CD4-positive, alpha-beta memory T cell (primary cell): ENCODE measurements around the gene SRSF5. TPM values are rescaled to one million over a fixed set of nuclear protein-coding genes. Genes with fewer than 3 reads are reported as not detected.

Experiments
- CTCF ChIA-PET: fragments of 350-600 bp; sonication (Branson Sonifier 250); formaldehyde crosslinking; loops from one replicate; lab custom pipeline; 2021; ENCODE audit warnings: inconsistent platforms; ENCODE audit not compliant: partially characterized antibody; lab: Charles Lee
- POLR2A ChIA-PET: fragments of 350-600 bp; sonication (Branson Sonifier 250); formaldehyde crosslinking; loops from one replicate; lab custom pipeline; 2021; ENCODE audit not compliant: partially characterized antibody; lab: Charles Lee
- DNase-seq, 5 donors: peaks; one replicate each; pipeline versions ENCODE4 v3.0.0 to v3.0.0-alpha.2; 2020 to 2022; ENCODE audit warnings: mixed read lengths in 1 of 5
- H3K27ac ChIP-seq: one replicate; pipeline ENCODE4 v1.7.0; 2013; ENCODE audit warnings: low read depth, low read length
- H3K27me3 ChIP-seq: 2 replicates; pipeline ENCODE4 v1.7.0; 2013; ENCODE audit warnings: mild to moderate bottlenecking, low read length, moderate library complexity; ENCODE audit not compliant: insufficient read depth
- H3K36me3 ChIP-seq: 2 replicates; pipeline ENCODE4 v1.7.0; 2013; ENCODE audit warnings: mild to moderate bottlenecking, low read length, moderate library complexity; ENCODE audit not compliant: insufficient read depth
- H3K4me1 ChIP-seq: 2 replicates; pipeline ENCODE4 v1.7.0; 2013; ENCODE audit warnings: mild to moderate bottlenecking, low read length, moderate library complexity; ENCODE audit not compliant: insufficient read depth
- H3K4me3 ChIP-seq, 2 donors: one replicate each; pipeline ENCODE4 v1.7.0; 2013; ENCODE audit warnings: low read length in 2 of 2, mild to moderate bottlenecking in 1 of 2
- H3K9me3 ChIP-seq, 2 donors: one replicate each; pipeline ENCODE4 v1.7.0; 2013; ENCODE audit warnings: low read length in 2 of 2, control low read depth in 1 of 2; ENCODE audit not compliant: control insufficient read depth in 1 of 2
- H3K27ac Mint-ChIP-seq, 7 donors: one replicate each; pipeline ENCODE4 v1.8.0; 2020 to 2021; ENCODE audit warnings: mixed read lengths in 7 of 7, mild to moderate bottlenecking in 6 of 7, inconsistent platforms in 3 of 7, moderate library complexity in 3 of 7
- H3K27me3 Mint-ChIP-seq, 2 donors: one replicate each; pipeline ENCODE4 v1.8.0; 2020 to 2021; ENCODE audit warnings: mixed read lengths in 2 of 2
- H3K36me3 Mint-ChIP-seq, 2 donors: one replicate each; pipeline ENCODE4 v1.8.0; 2020 to 2021; ENCODE audit warnings: mixed read lengths in 2 of 2, inconsistent platforms in 1 of 2, mild to moderate bottlenecking in 1 of 2
- H3K4me1 Mint-ChIP-seq, 4 donors: one replicate each; pipeline ENCODE4 v1.8.0; 2020 to 2021; ENCODE audit warnings: mixed read lengths in 4 of 4, mild to moderate bottlenecking in 1 of 4
- H3K4me3 Mint-ChIP-seq, 8 donors: one replicate each; pipeline ENCODE4 v1.8.0; 2020 to 2021; ENCODE audit warnings: mixed read lengths in 8 of 8, mild to moderate bottlenecking in 7 of 8, moderate library complexity in 6 of 8, inconsistent platforms in 3 of 8
- H3K9me3 Mint-ChIP-seq, 8 donors: one replicate each; pipeline ENCODE4 v1.8.0; 2020 to 2021; ENCODE audit warnings: mixed read lengths in 8 of 8, mild to moderate bottlenecking in 5 of 8, inconsistent platforms in 3 of 8, moderate library complexity in 1 of 8
- intact Hi-C: fragments of 100-400 bp; cut with micrococcal nuclease; formaldehyde crosslinking; loops from one replicate; pipeline ENCODE4 v1.15.1; 2023
- polyA plus RNA-seq, 2 donors: library from polyadenylated mRNA; unstranded; fragments of 300-500 nt; fragmentation: Illumina TruSeq; gene quantifications; one replicate each; pipeline ENCODE4 v1.2.3, GENCODE V29; 2021
- total RNA-seq, 2 experiments: library from RNA; stranded (reverse); gene quantifications; one replicate each; pipeline ENCODE4 v1.2.3, GENCODE V29; 2021

The SRSF5 gene
- total and polyA plus RNA-seq, 4 experiments from 2014 or later = 920 to 1,159 (median 955) TPM

- H3K4me1 ChIP-seq = peaks cover 50% of the 10 kb centered on the region
- H3K9me3 ChIP-seq = no peaks in the 10 kb centered on the region
- Mint-ChIP-seq H3K4me3 (peak overlapping the region; percentile 98 to 100 (median 100)), H3K27me3 (no peaks in the 10 kb centered on the region), H3K27ac (peak overlapping the region; percentile 100), H3K9me3 (peaks cover 0 to 18% (median 0%) of the 10 kb centered on the region in 8 donors), H3K36me3 (peaks cover 51 to 56% of the 10 kb centered on the region in 2 donors), H3K4me1 (peaks cover 42 to 79% (median 58%) of the 10 kb centered on the region in 4 donors)
- peaks cover 43% of the 10 kb centered on the region for H3K36me3 ChIP-seq
- H3K27ac ChIP-seq = peak overlapping the region; percentile 100
- peak overlapping the region; percentile 83 to 95 for H3K4me3 ChIP-seq
- ChIA-PET CTCF (interaction anchor here (1.5 to 1.9 kb wide), 3 partner anchors 12 to 163 kb away, joined by 4 to 7 read pairs (median 7); partner anchors contain the start of gene SUSD6), POLR2A (interaction anchor here (0.9 to 4.8 kb wide), 28 partner anchors 11 to 1554 kb away, joined by 3 to 78 read pairs (median 4); partner anchors contain the start of genes COX16, DCAF5, ERH and EXD2)
- intact Hi-C loops = loop anchor here (1.0 to 10.0 kb wide), 7 partner anchors 156 to 1553 kb away; partner anchors contain the start of genes COX16, DCAF5, ERH and MED6
- no peaks in the 10 kb centered on the region for H3K27me3 ChIP-seq
- peak; percentile 87 to 92 (median 91) for DNase-seq
These were observed 542 bp downstream of the SRSF5 start for GRCh38 chr14:69767369-69767999.

DNA sequence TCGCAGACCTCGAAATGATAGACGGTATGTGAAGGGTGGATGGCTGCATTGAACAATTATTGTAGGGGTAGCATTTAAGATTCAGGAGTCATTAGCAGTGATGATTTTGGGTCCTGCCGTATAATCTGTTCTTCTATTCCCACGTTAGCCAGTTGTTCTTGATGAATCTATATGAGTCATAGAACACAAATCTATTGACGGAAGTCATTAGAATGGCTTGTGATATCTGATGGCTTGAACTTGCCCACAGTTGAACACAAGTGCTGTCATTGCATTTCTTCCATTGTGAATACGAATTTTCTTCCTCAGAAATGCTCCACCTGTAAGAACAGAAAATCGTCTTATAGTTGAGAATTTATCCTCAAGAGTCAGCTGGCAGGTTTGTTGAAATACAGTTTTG lies 1.9 kb downstream of the SRSF5 start:
- H3K4me3 Mint-ChIP-seq = peak overlapping the region; percentile 98 to 100 (median 100)
- H3K27me3 Mint-ChIP-seq = no peaks in the 10 kb centered on the region
- POLR2A ChIA-PET = interaction anchor here (4.8 kb wide), 2 partner anchors 9 to 158 kb away, joined by 56 to 78 read pairs; partner anchors contain the start of gene SUSD6
- no peaks in the 10 kb centered on the region for H3K9me3 ChIP-seq
- H3K4me1 ChIP-seq = peaks cover 63% of the 10 kb centered on the region
- H3K9me3 Mint-ChIP-seq = peaks cover 0 to 18% (median 0%) of the 10 kb centered on the region in 8 donors
- CTCF ChIA-PET = interaction anchor here (1.0 kb wide), 1 partner anchor 42 kb away, joined by 3 read pairs; no protein-coding TSS in a partner anchor
- H3K27ac ChIP-seq = peak overlapping the region; percentile 100
- peak overlapping the region; percentile 56 to 100 (median 100) for H3K27ac Mint-ChIP-seq
- H3K4me1 Mint-ChIP-seq = peaks cover 51 to 82% (median 67%) of the 10 kb centered on the region in 4 donors
- no peaks in the 10 kb centered on the region for H3K27me3 ChIP-seq
- H3K4me3 ChIP-seq = peak overlapping the region; percentile 83 to 95
- peaks cover 64 to 69% of the 10 kb centered on the region in 2 donors for H3K36me3 Mint-ChIP-seq
- no peak for DNase-seq
- intact Hi-C loops = loop anchor here (5.0 to 10.0 kb wide), 2 partner anchors 586 to 977 kb away; partner anchors contain the start of genes COX16 and ZFP36L1
- peaks cover 57% of the 10 kb centered on the region for H3K36me3 ChIP-seq

DNA sequence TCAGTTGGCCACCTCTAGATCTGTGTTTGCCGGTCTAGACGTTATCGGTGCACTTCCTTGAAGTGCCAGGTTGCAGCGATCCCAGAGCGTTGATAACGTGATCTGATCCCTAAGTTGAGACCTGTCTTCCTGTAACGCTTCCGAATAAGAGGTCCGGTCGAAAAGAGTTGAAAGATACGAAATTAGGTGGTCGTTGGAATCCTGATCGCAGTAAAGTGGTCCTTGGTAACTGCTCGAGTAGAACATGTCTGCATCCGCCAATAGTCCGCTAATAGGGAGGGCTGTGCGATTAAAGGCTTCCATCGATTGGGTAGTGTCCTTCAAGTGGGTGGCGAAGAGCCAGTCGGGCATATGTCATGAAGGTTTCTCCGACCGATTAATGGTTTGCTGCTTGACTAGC lies 2.7 kb downstream of the SRSF5 start:
- no peak for DNase-seq
- Histone ChIP-seq H3K9me3 (no peaks in the 10 kb centered on the region), H3K4me3 (no peak overlapping the region), H3K27me3 (no peaks in the 10 kb centered on the region), H3K36me3 (peaks cover 61% of the 10 kb centered on the region), H3K4me1 (peaks cover 70% of the 10 kb centered on the region), H3K27ac (no peak overlapping the region)
- Mint-ChIP-seq H3K27me3 (no peaks in the 10 kb centered on the region), H3K4me3 (peak overlapping the region; percentile 41 to 98 (median 72)), H3K9me3 (peaks cover 0 to 20% (median 0%) of the 10 kb centered on the region in 8 donors), H3K27ac (peak overlapping the region; percentile 22 to 100 (median 82)), H3K36me3 (peaks cover 67 to 77% of the 10 kb centered on the region in 2 donors), H3K4me1 (peaks cover 51 to 88% (median 68%) of the 10 kb centered on the region in 4 donors)
- ChIA-PET POLR2A (interaction anchor here (4.8 kb wide), 2 partner anchors 9 to 158 kb away, joined by 56 to 78 read pairs; partner anchors contain the start of gene SUSD6), CTCF (no interaction called here)
- intact Hi-C loops = loop anchor here (5.0 to 10.0 kb wide), 2 partner anchors 585 to 977 kb away; partner anchors contain the start of genes COX16 and ZFP36L1

DNA sequence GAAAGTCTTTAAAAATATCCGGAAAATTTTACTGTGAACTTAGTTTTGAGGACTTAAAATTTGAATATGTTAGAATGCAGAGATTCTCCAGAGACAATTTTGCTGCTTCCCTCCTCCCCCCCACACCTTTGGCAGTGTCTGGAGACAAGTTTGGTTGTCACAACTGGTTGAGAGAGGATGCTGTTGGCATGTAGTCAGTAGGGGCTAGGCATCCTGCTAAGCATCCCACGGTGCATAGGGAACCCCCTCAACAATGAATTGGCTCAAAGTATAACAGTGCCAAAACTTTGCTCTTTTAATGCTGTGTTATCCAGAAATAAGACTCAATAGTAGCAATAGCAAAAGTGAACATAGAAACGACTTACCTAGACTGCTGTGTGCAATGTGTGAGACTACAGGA lies 3.6 kb downstream of the SRSF5 start:
- Histone ChIP-seq H3K4me3 (no peak overlapping the region), H3K27ac (no peak overlapping the region), H3K9me3 (no peaks in the 10 kb centered on the region), H3K27me3 (no peaks in the 10 kb centered on the region), H3K4me1 (peaks cover 80% of the 10 kb centered on the region), H3K36me3 (peaks cover 61% of the 10 kb centered on the region)
- Mint-ChIP-seq H3K27ac (peak overlapping the region in 6 of 7 donors; percentile 54 to 100 (median 78)), H3K4me1 (peaks cover 56 to 98% (median 75%) of the 10 kb centered on the region in 4 donors), H3K9me3 (peaks cover 0 to 21% (median 0%) of the 10 kb centered on the region in 8 donors), H3K27me3 (no peaks in the 10 kb centered on the region), H3K36me3 (peaks cover 73 to 86% of the 10 kb centered on the region in 2 donors), H3K4me3 (peak overlapping the region in 4 of 8 donors; percentile 17 to 80 (median 72))
- no peak for DNase-seq
- intact Hi-C loops = no loop called here
- POLR2A ChIA-PET = no interaction called here
- CTCF ChIA-PET = no interaction called here

DNA sequence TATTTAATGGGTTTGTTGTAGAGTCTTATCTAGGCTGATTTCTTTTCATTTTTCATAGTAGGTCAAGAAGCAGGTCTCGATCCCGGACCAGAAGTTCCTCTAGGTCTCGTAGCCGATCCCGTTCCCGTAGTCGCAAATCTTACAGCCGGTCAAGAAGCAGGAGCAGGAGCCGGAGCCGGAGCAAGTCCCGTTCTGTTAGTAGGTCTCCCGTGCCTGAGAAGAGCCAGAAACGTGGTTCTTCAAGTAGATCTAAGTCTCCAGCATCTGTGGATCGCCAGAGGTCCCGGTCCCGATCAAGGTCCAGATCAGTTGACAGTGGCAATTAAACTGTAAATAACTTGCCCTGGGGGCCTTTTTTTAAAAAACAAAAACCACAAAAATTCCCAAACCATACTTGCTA lies 4.2 kb downstream of the SRSF5 start:
- Histone ChIP-seq H3K4me1 (peaks cover 80% of the 10 kb centered on the region), H3K9me3 (no peaks in the 10 kb centered on the region), H3K27ac (no peak overlapping the region), H3K4me3 (no peak overlapping the region), H3K27me3 (no peaks in the 10 kb centered on the region), H3K36me3 (peaks cover 61% of the 10 kb centered on the region)
- Mint-ChIP-seq H3K36me3 (peaks cover 79 to 92% of the 10 kb centered on the region in 2 donors), H3K27ac (peak overlapping the region in 5 of 7 donors; percentile 43 to 100 (median 78)), H3K9me3 (peaks cover 0 to 21% (median 0%) of the 10 kb centered on the region in 8 donors), H3K27me3 (no peaks in the 10 kb centered on the region), H3K4me1 (peaks cover 58 to 98% (median 76%) of the 10 kb centered on the region in 4 donors), H3K4me3 (peak overlapping the region in 6 of 8 donors; percentile 17 to 80 (median 60))
- POLR2A ChIA-PET = interaction anchor here (0.7 kb wide), 1 partner anchor 14 kb away, joined by 3 read pairs; no protein-coding TSS in a partner anchor
- intact Hi-C loops = no loop called here
- no peak for DNase-seq
- CTCF ChIA-PET = no interaction called here

DNA sequence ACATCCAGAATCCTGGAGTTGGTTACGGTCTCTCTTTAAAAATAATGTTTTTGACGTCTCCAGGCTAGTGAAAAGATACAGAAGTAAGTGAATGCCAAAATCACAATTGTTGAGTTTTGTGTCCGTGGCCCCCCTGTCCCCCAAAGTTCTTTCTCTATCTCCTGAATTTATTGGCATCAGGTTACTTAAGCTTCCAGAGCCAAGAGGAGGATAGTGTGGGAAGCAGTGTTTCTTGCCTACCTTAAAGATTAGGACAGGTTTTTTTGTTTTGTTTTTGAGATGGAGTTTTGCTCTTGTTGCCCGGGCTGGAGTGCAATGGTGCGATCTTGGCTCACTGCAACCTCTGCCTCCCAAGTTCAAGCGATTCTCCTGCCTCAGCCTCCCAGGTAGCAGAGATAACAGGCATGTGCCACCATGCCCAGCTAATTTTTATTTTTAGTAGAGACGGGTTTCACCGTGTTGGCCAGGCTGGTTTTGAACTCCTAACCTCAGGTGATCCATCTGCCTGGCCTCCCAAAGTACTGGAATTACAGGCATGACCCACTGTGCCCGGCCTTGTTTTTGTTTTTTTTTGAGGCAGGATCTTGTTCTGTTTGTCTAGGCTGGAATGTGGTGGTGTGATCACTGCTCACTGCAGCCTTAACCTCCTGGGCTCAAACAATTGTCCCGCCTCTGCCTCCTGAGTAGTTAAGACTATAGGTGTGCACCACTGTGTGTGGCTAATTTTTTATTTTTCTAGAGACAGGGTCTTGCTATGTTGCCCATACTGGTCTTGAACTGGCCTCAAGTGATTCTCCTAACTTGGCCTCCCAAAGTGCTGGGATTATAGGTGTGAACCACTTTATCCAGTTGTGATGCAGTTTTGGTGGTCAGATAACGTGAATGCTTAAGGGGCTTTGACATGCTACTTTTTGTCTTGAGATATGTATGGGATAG lies 5.4 kb downstream of the SRSF5 start:
- Histone ChIP-seq H3K4me3 (no peak overlapping the region), H3K27me3 (no peaks in the 10 kb centered on the region), H3K27ac (no peak overlapping the region), H3K4me1 (peaks cover 87% of the 10 kb centered on the region), H3K9me3 (no peaks in the 10 kb centered on the region), H3K36me3 (peaks cover 65% of the 10 kb centered on the region)
- intact Hi-C loops = no loop called here
- Mint-ChIP-seq H3K27ac (peak overlapping the region in 5 of 7 donors; percentile 19 to 100 (median 24)), H3K36me3 (peaks cover 79 to 95% of the 10 kb centered on the region in 2 donors), H3K4me1 (peaks cover 68 to 98% (median 80%) of the 10 kb centered on the region in 4 donors), H3K9me3 (peaks cover 0 to 14% (median 0%) of the 10 kb centered on the region in 8 donors), H3K4me3 (peak overlapping the region in 6 of 8 donors; percentile 1 to 36 (median 20)), H3K27me3 (no peaks in the 10 kb centered on the region)
- ChIA-PET CTCF (no interaction called here), POLR2A (interaction anchor here (0.6 to 0.7 kb wide), 2 partner anchors 958 to 1344 kb away, joined by 3 read pairs; no protein-coding TSS in a partner anchor)
- DNase-seq = no peak
